GDM1 (cell line): ENCODE data around the gene EPB41L1.
"Not testable (repeated sequence)": the region's sequence is repeated elsewhere in the genome, so short reads cannot be mapped to it uniquely, and the experiment has no call there.

ENCODE experiments used
- DNase-seq: peaks from one replicate; lab custom pipeline; 2025; lab: John Stamatoyannopoulos, UW

Gene EPB41L1

DNA sequence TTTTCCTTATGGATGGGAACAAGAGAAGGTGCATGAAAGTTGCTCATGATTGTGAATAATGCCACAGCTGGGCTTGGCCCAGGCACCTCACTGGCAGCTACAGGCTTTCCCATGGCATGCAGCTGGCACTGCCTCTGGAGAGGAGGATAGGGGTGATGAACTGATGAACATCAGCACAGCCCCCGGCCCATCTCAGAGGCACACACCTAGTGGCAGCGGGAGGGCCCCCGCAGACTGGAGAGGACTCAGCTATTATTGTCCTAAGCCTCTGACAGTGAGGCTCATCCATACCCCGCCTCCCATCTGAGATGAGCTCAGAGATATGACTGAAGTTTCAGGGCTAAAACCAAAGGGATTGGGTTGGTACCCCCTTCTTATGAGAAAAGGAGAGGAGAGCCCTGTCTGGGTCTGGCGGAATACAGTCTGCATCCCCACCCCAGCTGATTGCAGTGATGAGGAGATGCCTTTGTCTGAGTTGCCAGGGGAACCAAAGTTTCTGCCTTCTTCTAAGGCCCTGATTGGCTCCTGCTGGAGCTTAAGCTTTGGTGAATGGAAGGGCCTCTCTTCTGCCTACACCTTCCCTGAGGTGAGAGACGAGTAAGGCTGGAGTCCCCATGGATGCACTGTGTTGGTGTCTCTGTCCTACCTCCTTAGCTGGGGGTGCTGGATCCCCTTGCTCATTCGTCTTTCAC is 27.6 kb upstream of the EPB41L1 start:
- DNase-seq = no peak

DNA sequence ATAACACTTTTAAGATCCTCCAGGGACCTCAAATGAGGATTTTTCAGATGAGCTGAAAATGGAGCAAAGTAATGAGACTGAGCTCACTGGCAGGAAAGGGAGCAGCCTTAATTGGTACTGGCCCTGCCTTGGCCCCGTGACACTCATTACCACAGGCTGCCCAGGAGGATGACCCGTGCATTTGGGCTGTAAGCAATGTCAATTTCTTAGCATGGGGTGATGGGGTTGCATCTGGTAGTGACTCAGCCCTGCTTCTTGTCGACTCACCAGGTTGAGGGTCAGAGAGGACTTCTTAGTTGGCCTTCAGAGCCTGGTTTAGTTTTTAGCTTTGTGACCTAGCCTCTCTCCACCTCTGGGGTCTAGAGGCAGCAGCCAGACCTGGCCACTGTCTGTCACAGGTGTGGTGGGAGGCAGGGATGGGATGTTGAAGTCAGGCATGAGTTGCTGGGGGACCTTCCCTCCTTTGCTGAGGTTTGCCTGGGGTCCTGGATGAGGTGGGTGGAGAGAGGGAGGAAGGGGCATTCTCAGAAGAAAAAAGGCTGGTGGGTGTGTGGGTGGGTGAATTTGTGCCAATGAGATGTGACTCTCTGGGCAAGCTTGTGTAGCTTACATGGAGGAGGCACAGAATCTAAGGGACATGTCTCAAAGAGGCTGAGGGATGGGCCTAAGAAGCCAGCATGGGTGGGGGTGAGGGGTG is 25.9 kb upstream of the EPB41L1 start:
- no peak for DNase-seq

DNA sequence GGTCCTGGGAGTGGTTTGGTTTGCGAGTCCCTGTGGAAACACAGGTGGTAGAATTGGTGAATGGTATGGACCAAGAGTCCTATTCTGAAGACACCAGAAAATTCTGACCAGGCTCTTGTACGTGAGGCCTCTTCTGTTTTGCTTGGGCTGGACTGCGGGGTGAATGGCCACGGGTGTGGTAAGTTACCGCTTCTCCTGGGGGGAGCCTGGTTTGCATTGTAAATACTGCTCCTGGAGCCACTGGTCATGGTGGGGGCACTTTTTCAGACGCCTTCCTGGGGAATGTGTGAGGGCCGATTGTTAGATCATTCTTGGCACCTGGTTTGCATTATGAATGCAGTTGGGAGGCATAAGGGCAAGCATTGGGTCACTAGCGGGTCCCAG is 25.4 kb upstream of the EPB41L1 start:
- DNase-seq = no peak

DNA sequence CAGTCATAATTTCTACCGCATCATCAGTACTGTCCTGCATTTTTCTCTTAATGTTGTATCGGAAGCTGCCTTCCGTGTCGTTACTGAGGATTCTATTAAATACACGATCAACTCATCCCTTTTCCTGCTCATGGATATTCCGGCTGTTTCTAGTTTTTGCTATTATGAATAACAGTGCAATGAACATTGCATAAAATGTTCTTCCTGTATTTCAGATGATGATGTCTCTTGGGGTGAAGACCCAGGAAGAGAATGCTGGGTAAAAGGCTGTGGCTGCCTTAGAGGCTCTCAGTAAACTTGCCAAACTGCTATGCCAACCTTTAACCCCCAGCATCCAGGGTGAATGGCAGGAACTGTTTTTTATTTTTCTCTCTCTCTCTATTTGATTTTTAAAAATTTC is 24.1 kb upstream of the EPB41L1 start:
- DNase-seq = no peak

DNA sequence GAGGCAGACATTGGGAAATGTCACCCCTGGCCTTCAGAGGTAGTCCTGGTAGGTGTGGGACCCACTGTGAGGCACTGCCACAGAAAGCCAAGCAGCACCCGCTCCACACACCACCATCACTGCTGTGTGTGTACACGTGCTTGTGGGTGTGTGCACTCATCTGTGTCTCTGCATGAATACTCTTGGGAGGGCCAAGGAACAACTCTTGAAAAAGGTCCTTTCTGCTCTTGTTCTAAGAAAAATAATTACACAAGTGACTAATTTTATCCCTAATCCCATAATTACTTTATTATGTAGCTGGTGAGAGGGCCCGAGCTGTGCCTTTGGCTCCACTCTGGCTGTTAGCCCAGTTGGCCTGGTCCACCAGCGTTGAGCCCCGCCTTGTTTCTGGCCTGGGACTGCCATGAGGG is 21.7 kb upstream of the EPB41L1 start:
- DNase-seq = no peak

DNA sequence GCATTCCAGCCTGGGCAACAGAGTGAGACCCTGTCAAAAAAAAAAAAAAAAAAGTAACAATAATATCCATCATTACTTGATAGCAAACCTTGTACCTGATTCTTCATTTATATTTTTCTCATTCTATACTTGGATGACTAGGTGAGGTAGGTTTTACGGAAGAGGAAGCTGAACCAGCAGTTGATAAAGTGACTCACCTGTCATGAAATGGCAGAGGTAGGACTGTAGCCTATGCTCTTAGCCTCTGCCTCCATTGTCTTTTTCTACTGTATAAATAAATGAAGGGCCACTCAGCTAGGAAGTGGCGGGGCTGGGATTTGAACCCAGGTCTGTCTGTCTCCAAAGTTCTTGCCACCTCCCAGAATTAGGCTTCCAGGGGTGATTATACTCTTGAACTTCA is 20.7 kb upstream of the EPB41L1 start:
- no peak for DNase-seq

DNA sequence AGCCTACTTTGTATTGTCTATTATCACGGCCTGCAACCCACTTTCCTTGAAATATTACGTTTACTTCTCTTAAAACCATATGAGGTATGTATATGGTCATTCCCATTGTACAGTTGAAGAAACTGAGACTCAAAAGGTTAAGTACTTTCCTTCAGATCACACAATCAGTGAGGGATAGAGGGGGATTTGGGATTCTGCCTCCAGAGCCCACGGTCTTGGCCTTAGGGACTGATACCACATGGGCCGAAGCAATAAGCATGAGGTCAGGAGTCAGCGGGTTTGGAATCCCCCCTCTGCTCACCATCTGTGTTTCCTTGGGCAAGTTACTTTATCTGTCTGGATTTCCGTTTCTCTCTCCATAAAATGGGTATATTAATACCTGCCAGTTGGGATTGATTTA is 19.4 kb upstream of the EPB41L1 start:
- DNase-seq = no peak

DNA sequence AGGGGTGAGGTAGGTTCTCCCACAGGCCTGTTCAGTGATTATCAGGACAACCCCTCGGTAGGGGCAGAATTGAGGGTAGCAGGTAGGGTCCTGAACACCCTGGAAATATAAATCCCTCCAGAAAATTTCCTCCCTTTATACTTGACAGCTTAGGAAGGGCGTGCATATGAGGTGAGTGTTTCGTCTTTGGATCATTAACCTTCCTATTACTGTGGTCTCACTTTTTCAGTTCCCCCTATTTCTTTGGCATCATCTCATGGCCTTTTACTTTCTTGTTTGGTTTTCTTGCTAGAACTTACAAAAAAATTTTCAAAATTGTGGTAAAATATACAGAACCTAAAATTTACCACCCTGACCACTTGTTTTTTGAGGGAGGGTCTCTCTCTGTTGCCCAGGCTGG is 18.7 kb upstream of the EPB41L1 start:
- no peak for DNase-seq

DNA sequence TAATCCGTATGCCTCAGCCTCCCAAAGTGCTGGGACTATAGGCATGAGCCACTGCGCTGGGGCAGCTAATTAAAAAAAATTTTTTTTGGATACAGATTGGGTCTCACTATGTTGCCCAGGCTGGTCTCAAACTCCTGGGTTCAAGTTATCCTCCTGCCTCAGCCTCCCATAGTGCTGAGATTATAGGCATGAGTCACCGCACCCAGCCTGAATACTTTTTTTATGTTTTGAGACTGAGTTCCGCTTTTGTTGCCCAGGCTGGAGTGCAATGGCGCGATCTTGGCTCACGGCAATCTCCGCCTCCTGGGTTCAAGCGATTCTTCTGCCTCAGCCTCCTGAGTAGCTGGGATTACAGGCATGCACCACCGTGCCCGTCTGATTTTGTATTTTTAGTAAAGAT is 17.2 kb upstream of the EPB41L1 start:
- not testable (repeated sequence) for DNase-seq

DNA sequence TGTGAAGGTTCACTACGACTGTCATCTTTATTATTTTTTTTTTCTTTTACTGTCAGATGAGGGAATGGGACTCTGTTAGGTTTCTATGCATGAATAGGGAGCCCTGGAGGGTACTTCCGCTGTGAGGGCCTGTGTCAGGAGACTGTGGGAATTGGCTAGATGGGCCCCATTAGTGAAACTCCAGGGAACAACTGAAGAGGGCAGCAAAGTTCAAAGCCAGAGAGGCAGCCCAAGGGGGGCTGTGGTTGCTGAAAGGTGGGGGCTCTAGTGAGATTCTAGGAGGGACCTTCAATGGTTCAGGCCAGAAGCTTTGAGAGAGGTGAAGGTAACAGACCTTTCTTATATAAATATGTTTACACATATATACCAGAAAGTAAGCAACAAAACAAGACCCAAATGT is 13.2 kb upstream of the EPB41L1 start:
- no peak for DNase-seq

DNA sequence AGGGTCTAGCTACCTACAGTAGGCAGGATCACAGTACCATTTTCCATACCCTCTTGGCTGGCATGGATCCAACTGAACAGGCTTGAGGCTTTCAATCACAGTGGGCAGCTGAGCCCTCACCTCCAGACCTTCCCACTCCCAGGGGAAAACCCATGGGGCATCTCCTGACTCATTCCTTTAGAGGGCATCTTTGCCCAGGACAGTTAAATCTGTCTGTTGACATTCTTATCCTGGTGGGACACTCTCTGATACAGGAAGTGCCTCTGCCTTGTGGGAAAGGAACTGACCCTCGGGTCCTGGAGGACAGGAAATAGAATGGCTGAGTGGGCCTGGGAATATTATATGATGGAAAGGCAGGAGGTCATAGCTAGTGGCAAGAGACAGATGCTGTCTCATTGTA is 10.2 kb upstream of the EPB41L1 start:
- no peak for DNase-seq

DNA sequence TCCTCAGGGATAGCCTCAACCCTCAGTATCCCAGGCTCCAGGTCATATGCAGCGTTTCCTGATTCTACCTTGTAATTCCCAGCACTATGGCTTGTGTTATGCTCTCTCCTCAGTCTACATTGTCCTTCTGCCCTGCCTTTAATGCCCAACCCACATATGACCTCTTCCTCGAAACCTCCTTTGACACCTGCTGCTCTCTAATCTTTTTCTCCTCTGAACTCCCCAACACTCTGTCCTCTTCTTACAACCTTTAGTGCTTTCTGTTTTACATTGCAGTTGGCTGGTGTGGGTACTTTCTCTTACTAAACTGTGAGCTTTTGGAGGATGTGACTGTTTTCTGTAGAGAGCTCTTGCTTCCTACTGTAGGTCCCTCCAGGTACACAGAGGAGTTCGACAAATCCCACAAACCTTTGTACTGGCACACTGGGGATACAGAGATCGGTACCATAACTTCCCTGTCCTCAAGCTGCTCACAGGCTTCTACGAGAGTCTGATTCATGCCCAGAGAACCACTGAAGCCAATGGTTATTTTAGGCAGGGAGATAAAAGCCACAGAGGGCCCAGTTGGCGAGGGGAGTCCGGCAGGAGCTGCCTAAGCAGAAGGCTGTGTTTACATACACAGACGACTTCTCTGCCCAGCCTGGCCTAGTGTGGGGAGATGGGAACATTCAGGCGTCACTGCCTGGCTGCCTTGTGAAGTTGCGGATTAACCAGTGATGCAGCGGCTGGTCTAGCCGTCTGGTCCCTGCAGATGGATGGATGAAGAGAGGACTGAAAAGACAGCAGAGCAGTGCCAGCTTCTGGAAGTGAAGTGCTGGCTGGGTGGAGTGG is 8.4 kb upstream of the EPB41L1 start:
- DNase-seq = no peak

DNA sequence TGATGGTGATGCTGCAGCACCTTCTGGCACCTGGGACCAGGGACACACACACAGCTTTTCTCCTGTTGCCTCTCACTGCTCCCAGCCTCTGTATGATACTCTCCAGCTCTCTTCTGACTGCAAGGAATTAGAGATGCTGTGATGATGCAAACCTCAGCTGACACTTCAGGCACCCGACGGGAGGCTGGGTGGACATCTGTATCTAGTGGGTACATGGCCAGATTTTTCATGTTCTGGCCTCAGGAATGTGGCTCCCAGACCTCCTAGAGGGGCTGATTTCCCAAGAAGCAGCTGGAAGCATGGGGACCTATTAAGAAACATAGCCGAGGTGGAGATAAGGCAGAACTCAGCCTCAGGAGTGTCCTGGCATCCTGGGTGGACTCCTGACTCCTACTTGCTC is 6.8 kb upstream of the EPB41L1 start:
- DNase-seq = no peak

DNA sequence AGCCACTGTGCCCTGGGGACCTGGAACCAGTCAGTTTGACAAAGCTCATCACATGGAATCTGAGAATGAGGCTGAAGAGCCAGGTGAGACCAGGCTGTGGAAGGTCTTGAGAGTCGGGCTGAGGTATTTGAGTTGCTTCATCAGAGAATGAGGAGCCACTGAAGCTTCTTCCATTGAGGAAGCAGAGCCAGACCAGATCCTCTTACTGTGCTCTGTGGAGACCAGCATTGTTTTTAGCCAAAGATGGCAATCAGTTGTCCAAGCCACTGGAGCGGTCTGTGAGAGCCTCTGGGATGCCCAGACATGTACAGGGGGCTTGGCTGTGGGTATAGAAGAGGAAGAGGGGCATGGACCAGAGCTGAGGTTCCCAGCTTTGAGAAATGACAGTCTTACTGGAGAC is 6.1 kb upstream of the EPB41L1 start:
- DNase-seq = no peak

DNA sequence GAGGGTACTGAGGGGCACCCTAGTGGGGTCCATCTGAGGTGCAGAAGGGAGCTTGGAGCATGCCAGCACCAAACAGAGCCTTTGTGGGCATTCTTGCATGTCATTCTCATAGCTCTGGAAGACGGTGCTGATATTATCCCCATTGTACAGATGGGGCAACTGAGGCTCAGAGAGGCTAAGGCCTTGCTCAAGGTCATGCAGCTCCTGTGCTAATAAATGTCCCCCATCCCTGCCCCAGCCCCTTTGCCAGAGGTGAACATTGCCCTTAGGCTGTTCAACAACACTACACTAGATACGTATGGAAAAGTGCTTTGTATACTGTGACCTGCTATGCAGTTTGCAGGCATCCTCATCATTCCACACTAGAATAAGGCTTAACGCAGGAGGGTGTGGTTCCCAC is 5.5 kb upstream of the EPB41L1 start:
- no peak for DNase-seq

DNA sequence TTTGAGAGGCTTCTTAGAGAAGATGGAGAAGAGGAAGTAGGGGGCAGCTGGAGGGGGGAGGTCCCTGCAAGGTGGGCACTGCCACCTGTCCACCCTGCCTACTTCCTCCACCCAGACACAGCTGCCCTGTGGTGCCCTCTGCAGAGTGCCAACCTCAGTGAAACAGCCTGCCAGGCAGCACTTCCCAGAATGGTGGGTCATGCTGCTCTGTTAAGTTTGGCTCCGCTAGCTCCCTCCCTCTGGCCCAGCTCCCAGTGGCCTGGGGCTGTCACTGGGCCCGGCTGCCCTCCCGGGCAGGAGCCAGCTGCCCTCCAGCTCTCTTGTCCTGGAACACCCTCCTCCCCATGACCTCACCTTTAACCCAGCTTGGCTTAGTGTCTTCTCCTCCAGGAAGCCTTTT is 5.1 kb upstream of the EPB41L1 start:
- no peak for DNase-seq

DNA sequence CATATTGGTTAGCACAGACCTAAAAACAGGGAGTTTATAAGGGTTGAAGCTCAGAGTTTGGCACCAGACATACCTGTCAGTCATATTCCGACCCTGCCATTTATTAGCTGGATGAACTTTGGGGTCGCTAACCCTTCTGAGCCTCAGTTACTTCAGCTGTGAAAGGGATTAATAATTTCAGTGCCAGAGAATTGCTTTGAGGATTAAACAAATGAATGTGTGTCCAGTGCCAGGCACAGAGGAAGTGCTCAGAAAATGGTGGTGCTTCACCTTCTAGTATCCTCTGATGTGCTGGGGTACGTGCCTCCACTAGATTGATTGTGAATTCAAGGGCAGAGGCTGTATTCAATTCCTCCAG is 4.1 kb upstream of the EPB41L1 start:
- DNase-seq = no peak

DNA sequence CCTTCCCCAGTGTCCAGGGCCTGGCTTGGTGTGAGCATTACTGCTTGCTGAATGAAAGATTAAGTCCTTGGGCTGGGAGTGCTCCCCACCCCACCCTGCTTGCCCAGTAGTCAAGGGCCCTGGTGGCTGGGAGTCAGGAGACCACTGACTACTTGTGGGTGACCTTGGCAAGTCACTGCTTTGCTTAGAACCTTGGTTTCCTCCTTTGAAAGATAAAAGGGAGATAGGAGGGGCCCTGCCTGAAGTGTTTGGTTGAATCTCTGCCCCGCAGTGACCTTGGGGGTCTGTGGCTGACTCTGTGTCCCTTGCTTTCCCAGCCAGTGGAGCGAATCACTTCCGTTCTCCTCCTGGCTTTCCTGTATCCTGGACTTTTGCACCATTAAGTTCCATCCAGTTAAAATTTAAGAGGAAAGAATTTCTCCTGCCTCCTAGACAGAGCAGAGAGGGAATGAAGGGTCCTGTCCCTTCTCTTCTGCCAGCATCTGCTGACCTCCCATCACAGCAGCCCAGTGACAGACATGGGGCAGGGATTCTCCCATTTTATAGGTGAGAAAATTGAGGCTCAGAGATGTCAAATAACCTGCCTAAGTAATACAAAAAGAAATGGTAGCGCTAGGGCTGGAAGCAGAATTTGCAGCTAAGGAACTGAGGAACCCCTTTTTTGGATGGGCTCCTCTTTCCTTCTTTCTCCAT is 3.5 kb upstream of the EPB41L1 start:
- no peak for DNase-seq

DNA sequence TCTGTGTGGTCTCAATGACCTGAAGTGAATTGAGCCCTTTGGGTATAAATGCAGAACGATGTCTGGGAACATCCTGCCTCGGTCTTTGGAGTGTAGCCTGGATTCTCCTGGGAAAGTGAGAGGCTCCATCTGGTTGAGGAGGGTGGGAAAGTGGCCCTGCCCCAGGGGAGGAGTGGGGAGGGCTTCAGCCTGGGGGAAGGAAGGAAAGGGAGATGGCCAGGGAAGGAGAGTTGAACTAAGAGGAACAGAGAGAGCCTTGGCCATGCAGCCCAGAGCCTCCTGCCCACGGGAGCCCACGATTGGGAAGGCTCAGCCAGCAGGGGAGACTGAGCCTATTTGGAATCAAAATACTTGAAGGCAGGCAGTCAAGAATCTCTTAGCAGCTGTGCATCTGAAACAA is 2.3 kb upstream of the EPB41L1 start:
- no peak for DNase-seq

DNA sequence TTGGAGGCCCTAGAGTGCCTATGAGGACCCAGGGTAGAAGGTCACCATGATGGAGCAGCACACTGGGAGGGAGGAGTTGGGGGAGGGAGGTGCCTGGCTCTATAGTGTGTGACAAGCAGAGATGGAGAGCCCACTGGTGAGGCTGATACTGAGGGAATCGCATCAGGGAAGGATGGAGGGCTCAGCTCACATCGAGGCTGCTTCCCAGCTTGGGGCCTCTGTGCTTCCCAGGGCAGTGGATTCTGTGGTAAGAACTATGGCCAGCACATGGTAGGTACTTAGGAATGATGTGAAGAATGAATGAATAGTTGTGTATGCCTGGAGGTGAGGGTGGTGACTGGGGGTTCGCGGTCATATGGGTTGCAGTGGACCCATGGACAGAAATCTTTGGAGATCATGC is 1.3 kb upstream of the EPB41L1 start:
- DNase-seq = no peak

DNA sequence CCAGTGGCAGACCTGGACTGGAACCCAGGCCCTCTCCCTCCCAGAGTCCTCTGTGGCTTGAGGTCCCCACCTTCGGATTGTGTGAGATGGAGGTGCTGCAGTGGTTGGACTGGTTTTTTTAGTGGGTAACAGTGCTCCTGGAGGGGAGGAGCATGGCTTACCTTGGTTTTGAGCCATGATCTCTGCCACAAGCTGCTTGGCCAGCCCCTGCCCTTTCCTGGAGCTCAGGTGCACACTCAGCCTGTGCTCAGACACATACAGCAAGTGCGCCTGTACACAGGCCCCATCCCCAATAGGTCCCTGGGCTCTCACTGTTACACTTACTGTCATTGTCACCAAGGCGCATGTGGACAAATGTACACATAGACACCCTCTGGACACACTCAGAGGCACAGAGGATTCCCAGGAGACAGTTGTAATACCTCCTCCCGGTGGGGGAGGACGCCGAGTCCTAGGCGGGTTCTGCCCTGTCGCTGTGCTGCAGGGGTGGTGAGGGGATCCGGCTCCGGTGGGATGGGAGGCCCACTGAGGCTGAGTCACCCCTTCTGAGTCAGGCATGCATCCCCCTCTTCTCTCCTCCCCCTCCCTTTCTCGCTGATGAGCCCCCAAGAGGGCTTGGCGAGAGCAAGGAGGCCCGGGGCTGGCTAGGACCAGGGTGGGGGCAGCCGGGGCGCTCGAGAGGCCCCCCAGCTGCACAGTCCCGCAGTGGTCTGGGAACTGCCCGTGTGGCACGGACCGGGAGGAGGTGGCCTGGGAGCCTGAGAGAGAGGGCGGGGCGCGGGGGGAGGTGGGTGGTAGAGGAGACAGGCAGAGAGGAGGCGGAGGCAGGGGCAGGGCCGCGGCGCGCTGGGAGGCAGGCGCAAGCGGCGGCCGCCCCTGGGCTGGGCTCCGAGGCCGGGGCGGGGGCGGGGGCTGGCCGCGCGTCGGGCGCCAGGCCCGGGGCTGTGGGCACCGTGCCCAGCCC is 522 bp upstream of the EPB41L1 start:
- no peak for DNase-seq

DNA sequence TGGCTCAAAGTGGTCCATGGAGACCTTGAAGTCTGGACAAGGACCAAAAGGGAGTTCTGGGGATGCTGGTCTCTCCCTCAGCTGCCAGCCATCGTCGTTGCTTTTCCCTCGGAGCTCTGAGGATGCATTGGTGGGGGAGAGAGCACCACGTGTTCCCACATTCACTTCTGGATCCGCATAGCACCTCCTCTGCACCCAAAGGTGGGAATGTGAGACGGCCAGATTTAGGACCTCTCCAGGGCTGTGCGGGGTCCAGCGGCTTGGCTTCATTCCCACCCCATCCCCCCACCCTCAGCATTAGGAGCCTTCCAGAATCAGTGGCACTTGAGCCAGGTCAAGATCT is 1.1 kb downstream of the EPB41L1 start:
- no peak for DNase-seq
